GM18511 (cell line): ENCODE measurements around the gene CRTAC1.

Source experiments
- ATAC-seq: cut with Tn5 transposase; IDR thresholded peaks from one replicate; pipeline ENCODE4 v1.9.1; 2021; ENCODE audit warnings: mild to moderate bottlenecking, moderate library complexity; ENCODE audit not compliant: unreplicated experiment

CRTAC1 gene

DNA sequence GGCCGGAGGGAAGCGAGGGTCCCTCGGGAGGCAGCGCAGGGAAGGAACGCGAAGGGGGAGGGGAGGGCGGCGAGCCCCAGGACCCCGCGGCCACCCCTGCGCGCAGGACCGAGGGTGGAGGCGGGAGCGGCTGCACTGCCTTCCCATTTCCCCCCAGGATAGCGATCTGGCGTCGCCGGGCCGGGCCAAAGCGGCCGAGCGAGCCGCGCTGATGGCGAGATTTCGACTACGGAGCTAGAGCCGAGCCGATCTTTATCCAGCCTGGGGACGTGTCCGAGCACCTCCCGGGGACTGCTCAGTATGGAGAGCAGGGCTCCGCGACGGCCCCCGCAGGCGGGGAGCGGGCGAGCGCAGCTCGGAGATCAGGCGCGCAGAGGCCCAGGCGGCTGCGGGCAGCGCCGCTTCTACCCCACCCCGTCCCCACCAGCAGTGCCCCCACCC is 590 bp upstream of the CRTAC1 start:
- no peak for ATAC-seq

DNA sequence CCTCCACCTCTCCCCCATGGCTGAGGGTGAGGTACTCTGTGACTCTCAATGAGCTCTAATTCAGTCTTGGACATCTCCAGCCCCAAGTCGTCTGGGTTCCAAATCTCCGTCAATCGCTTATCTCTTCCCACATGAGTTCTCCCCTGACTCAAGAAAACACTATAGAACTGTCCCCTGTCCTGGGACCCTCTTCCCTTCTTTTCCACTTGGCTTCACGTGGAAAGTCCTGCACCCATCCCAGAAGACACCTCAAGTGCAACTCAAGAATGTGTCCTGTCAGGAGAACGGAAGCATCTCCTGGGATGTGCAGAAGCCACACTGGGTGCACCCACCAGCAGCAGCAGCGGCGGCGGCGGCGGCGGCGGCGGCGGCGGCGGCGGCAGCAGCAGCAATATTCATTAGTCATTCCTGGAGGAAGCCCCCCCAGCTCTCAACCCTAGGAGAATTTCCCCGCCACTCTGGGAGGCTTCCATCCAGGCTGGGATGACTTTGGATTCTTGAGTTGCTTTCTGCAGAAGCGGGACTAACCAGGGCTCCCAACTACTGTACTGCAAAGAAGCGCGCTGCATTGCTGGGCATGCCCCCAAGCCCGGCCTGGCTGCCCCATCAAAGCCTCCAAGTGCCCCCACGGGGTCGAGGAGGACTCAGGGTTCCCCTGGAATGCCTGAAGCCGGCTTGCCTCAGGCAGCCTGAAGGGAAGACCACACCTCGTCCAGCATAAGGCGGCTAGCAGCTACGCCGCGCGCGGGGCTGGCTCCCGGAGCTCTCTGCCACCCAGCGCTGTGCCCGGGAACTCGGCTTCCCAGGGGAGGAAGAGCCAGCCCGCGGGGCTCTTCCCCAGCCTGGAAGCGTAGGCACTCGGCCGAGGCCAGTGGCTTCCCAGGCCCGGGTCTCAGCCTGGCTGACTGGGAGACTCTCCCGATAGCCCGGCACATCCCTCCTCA is 1.0 kb downstream of the CRTAC1 start:
- ATAC-seq: no peak

DNA sequence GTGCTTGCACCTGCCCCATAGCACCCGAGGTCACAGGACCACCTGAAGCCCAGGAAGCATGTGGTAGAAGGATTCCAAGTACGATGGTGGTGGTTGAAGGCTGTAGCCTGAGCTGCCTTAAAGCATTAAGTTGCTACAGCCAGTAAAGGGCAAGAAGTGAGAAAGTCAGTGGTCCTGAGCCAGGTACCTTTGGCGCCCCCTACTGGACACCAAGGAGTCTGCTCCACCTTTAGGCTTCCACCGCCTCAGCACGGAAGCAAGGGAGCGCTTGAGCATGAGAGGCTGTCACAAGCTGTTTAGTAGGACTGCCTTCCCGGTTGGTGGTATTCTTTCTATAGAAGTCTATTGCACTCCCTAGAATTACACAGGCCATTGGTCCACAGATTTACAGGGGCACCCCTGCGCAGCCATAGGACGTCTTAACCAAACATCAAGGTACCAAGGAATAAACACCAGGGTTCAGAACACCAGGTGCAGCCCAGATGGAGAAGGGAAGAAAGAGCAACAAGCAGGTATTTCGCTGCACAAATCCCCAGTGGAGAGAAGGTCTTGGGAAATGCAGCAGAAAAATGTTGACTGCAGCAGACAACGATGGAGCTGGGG is 2.2 kb downstream of the CRTAC1 start:
- ATAC-seq: no peak

DNA sequence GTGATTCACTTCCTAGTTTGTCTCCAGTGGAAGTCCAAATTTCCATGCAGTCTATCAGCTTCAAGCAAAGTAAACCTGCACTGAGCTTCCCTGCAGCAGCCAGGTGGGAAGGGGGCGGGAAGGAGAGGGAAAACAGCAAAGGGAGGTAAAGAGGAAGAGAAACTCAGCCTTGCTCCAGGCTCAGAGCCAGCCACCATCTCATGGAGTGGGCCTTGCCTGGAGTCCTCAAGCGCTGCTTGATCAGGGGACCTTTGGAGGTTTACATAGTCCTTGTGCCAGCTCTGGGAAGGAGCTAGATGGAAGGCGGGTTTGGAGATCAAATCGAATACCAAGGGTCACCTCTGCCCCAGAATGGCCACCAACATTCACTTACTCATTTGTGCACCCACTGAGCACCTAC is 7.4 kb downstream of the CRTAC1 start:
- no peak for ATAC-seq

DNA sequence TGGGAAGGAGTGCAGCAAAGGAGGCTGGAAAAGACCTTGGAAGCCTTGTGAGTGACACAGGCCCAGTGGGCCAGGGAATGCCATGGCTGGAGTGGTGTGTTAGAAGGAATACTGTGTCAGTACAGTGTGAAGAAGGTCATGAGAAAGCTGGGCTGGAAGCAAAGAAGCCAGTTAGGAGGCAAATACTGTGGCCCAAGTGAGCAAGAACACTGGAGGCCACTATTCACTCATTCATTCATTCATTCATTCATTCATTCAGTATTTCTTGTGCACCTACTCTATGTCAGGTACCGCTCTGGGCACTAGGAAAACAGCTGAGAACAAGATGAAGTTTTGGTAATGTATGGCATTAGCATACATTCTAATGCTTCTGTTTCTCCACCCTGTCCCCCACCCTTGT is 9.6 kb downstream of the CRTAC1 start:
- no peak for ATAC-seq

DNA sequence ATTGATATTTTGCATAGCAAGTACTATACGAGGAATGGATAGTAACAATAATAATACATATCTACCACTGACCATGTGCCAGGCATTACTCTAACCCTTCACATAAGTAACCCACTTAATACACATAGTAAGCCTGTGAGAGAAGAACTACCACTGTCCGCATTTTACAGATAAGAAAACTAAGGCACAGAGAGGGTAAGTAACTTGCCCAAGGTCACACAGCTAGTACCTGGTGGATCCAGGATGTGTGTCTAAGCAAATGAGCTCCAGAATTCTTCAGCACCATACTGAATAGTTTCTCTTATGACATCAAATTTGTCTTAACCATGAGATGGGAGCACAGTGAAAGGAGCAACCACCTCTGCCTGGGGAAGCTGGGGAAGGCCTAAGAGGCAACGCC is 10.2 kb downstream of the CRTAC1 start:
- no peak for ATAC-seq

DNA sequence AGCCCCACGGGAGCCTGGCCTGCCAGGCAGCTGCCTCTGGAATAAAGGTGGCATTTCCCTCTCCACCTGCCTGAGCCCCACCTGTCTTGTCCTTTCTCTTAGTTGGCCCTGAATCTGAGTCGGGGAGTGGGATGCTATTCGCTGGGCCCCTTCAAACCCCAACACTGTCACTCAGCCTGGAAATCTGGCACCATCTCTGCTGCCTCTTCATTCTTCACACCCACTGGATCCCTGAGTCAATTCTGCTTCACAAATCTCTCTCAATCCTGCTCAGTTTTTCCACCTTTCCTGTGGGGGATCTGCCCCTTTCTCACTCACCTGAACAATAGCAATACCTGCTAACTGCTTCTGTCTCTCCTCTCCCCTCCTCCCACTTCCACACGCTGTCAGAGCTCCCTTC is 10.6 kb downstream of the CRTAC1 start:
- ATAC-seq: no peak

DNA sequence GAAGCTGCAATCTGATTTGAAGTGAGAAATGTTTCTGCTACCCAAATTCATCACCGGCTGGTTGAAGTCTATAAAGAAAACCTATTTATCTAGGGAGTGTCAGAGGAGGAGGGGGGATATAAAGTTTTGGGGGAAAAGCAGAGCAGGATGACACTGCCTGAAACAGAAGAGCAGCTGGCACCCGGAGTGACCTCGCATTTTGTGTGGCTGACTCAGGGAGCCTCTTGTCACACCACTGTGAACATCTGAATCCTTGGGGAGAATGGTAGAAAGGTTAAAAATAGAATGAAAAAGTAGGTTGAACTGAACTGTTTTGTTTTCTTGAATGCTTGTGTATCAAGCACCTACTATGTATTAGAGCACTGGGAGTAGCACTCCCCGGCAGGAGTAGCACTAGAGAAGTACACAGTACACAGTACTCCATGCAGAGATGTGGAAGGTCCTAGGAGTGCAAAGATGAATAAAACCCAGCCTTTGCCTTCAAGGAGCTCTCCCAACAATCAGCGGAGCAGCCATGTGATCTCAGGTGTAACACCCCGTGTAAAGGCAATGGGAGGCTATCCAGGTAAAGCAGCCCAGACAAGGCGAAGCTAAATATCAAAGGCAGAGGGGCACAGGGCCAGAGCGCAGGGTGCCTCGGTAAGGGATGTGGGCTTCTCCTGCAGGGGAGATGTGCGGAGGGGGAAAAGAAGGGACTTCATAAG is 13.5 kb downstream of the CRTAC1 start:
- no peak for ATAC-seq

DNA sequence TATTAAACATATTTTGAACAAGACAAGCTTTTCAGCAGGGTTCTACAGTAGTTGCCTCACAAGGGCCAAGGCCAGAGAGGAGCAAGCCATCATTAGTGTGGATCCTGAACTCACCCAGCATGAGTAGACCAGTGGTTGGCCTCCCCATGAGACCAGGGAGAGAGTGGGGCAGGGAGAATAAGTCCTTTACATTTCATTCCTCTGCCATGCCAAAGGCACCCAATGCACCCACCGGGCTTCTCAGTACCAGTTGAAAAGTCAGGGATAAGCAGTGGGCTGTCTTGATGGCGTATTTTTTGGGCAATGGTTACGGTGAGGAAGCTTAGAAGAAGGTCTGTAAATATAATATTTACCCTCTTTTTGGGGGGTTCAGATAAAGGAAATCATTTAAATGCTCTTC is 16.6 kb downstream of the CRTAC1 start:
- no peak for ATAC-seq

DNA sequence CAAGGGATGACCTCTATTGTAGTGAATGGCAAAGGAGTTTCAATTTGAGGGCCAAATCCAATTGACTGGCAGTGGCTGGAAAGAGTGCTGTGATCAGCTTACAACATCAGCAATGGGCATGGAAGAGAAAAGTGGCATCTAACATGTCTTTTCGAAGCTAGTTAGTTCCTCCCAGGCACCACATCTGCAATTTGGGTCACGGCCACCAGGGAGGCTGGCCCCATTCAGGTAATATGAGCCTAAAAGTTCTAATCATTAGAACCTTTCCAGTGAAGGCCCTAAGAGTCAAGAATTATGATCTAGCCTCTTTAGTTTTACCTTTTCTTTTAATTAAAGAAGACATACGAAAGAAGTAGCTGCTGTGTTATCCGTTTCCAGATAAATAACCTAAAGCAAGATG is 17.3 kb downstream of the CRTAC1 start:
- ATAC-seq: no peak

DNA sequence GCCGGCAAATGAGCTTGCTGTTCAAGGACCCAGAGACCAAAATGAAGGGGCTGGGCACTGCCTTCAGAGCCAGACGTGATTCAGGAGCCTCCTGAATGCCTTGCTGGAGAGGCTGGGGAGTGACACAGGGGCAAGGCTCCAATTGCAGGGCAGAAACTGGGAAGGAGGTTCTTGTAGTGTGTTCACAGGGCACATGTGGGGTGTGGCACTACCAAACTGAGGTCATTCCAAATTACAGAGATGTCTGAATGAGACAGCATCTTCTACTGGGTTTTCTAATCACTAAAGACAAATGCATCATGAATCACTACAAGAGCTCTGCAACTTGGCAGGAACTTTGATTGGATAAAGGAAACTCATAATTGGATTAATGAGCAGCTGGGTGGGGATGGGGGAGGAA is 17.8 kb downstream of the CRTAC1 start:
- no peak for ATAC-seq

DNA sequence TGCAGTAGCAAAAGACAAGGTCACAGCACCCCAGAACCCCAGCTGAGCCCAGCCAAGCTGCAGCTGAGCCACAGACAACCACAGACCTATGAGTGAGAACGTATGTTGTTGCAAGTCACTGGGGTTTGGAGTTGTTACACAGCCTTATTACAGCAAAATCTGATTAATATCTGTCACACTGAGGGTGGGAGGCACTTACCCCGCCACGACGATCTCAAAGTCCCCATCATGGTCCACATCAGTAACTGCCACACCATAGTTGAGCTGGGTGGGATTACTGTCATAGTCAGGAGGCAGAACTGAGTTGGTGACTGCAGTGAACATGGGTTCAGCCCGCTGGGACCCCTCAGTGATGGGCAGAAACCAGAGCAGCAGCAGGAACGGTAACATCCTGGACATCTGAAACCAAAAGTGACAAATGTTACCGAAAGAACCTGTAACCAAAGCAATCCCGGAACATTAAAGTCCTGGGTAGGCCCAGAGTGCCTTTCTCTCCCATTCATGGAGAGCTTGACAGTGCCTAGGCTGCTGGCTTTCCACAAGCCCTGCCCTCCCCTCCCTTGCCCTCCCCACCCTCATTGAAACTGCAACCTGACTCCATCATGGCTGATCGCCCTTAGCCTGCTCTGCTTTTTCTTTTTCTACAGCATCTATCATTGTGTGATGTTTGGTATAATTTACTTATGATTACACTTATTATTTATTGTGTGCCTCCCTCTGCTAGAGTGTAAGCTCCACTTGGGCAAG is 19.3 kb downstream of the CRTAC1 start:
- ATAC-seq: no peak

DNA sequence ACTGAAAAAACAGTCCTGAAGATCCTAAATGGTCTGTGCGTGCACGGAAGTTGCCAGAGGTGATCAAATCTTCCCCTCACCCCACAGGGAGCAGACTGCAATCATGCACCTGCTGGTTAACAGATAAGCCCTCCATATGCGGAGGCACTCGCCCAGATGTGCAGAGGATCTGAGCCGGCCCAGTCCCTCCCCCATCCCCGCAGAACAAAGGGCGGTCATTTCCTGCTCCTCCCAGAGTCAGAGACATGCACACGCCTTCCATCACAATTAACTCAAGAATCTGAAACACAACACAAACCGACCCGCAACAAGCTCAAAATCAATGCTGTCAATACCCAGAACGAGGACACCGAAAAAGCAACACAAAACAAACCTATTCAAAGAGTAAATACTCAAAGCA is 24.2 kb downstream of the CRTAC1 start:
- ATAC-seq: no peak

DNA sequence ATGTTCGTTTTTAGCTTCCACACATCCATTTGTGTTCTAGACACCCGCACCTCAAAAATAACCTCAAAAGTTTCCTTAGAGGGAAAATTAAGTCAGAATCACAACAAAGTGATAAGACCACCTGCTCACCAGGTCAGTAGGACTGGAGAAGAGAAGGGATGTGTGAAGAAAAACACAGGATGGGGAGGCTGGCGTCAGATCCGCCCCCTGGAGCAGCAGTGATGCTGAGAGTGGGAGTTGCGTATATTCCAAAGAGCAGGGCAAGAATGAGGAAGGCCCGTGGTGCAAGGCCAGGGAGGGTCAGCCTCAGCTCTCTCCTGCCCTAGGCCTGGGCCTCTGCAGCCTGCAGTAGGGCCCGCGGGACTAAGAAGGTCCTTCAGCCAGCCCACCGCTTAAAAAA is 28.7 kb downstream of the CRTAC1 start:
- ATAC-seq: no peak

DNA sequence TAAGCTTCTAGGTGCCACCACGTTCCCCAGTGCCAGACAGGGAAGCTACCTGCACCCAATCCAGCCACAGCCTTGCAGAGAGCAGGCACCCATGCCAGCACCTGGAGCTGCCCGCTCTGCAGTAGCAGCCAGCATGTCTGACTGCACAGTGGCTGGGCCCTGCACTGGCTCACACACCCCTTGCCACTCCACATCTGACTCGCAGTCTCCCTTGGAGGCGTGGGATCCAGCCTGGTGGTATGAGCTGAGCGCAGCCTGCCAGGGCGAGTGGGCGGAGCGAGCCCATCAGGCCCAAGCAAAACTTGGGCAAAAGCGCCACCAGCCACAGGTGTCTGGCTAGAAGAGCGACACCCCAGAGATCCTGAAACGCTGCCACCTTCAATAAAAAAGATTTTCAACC is 30.1 kb downstream of the CRTAC1 start:
- no peak for ATAC-seq

DNA sequence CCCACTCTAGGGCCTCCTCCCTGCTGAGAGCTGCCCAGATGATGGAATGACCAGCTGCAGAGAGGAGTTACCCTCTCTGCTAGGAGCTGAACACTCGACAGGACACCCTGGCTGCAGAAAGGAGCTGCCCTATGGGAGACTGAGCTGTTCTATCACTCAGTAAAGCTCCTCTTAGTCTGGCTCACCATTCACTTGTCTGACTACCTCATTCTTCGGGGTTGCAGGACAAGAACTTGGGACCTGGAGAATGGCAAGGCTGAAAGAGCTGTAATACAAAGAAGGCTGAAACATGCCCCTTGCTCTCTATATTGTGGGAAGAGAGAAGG is 30.5 kb downstream of the CRTAC1 start:
- no peak for ATAC-seq

DNA sequence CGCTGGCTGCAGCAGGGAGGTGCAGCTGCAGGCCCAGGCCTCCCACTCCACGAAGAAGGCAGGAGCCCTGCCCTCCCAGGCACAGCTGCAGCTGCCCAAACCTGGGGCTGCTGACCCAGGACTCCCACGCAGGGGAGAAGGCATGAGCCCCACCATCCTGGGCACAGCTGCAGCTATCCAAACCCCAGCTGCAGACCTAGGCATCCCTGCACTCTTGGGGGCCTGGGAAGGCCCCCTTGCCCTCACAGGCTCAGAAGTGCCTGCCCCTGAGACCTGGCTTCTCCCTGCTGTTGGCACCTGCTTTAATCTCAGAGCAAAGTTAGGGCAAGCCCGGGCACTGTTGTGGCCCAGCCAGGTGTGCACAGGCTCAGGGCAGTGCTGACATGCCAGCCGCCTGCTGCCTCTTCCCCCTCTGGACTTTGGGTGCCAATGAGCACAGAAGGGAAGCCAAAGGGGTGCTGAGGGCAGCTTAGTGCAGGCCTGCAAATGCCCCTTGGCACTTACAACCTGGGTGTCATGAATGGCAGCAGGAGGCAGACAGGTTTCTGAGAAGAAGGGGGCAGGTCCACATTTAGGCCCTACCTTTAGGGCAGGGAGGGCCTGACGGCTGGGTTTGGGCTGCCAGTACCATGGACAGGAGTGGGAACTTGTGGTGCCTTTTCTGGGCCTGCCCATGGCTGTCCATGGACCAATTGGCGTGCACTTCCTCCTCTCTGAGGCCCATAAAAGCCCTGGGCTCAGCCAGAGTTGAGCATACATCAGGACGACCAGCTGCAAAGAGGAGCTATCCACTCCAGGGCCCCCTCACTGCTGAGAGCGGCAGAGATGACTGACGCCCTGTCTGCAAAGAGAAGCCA is 31.1 kb downstream of the CRTAC1 start:
- ATAC-seq: no peak

DNA sequence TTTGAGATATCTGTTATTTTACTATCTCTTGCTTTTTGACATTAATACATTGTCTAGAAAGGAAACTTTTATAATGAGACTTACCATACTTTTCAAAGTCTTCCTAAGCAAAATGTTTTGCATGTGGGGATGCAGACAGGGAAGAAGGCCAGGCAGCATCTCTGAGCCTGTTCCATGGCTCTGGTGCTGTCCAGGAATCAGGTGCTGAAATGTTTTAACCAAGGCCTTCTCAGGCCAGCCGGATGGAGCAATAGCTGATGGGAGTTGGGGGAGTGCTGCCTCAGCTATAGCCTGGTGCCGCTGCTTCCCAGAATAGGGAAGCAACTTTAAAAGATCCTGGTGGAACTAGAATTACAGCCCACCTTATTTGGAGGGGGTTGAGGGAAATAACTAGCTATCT is 38.5 kb downstream of the CRTAC1 start:
- no peak for ATAC-seq

DNA sequence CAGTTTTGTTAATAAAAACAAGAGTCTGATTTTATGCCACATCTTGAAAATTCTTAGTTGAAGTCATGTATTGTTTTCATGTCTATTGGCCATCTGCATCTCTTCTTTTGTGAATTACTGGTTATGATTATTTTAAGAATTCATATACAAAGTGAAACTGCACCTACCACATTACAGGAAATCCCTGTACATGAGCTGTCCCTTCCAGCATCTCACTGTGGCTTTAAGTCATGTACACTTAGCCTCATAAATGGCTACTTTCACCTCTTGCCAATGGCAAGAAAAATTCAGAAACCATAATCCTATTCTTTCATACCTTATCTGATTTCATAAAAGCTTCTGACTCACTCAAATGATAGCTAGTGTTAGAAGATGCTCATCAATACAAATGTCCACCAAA is 48.6 kb downstream of the CRTAC1 start:
- ATAC-seq: no peak

DNA sequence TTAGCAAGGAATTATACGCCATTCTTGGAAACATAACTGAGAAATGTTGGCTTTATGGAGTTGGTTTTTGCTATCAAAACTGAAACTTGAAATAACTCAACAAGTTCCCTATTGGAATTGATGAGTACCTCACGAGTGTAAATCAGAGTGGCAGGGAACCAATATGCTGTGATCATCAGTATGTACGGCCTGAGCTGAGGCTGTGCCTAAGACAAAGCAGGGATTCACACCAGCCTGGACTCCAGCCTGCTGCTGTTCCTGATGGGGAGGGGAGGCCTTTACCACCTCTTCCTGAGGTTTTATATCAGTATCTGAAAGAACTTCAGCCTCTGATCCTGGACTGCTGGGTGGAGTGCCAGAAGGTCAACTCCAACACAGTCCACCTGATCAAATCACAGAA is 52.7 kb downstream of the CRTAC1 start:
- no peak for ATAC-seq
